Lower leg skin (tissue), 3 donors: ENCODE results near the gene GALNT18.

Experiments used
- CTCF ChIP-seq, 3 donors: fragments of 450-650 bp; IDR thresholded peaks; one replicate each; pipeline ENCODE4 v1.5.1; 2016; ENCODE audit warnings: antibody characterized with exemption in 3 of 3, mild to moderate bottlenecking in 3 of 3, moderate library complexity in 2 of 3
- POLR2A ChIP-seq, 2 donors: fragments of 450-650 bp; IDR thresholded peaks; one replicate each; pipeline ENCODE4 v1.6.1; 2016 to 2017; ENCODE audit warnings: antibody characterized with exemption in 2 of 2, mild to moderate bottlenecking in 1 of 2, moderate library complexity in 1 of 2

GRCh38 chr11:11261629-11262028 is 360.2 kb downstream of the GALNT18 start:
- no peak for TF ChIP-seq CTCF (IDR thresholded peaks at IDR 0.05)
- TF ChIP-seq POLR2A (IDR thresholded peaks at IDR 0.05): no peak
